Activated naive CD8-positive, alpha-beta T cell treated with anti-CD3 and anti-CD28 coated beads for 36 hours (primary cell): Measurements from ENCODE around the gene HEATR5A. TPM values are rescaled to one million over a fixed set of nuclear protein-coding genes. Genes with fewer than 3 reads are reported as not detected.
"Not testable (repeated sequence)": the region's sequence is repeated elsewhere in the genome, so short reads cannot be mapped to it uniquely, and the experiment has no call there.

Experiments used
- DNase-seq: peaks from one replicate; pipeline ENCODE4 v3.0.0; 2021
- H3K27ac Mint-ChIP-seq: one replicate; pipeline ENCODE4 v1.8.0; 2022; ENCODE audit warnings: mild to moderate bottlenecking, moderate library complexity, mixed read lengths
- H3K27me3 Mint-ChIP-seq: one replicate; pipeline ENCODE4 v1.8.0; 2022; ENCODE audit warnings: mild to moderate bottlenecking, mixed read lengths
- H3K36me3 Mint-ChIP-seq: one replicate; pipeline ENCODE4 v1.8.0; 2021; ENCODE audit warnings: mild to moderate bottlenecking, mixed read lengths
- H3K4me1 Mint-ChIP-seq: one replicate; pipeline ENCODE4 v1.8.0; 2021; ENCODE audit warnings: mixed read lengths
- H3K4me3 Mint-ChIP-seq: one replicate; pipeline ENCODE4 v1.8.0; 2022; ENCODE audit warnings: mild to moderate bottlenecking, moderate library complexity, mixed read lengths
- H3K9me3 Mint-ChIP-seq: one replicate; pipeline ENCODE4 v1.8.0; 2022; ENCODE audit warnings: mixed read lengths
- total RNA-seq, 2 experiments: library from RNA; stranded (reverse); gene quantifications; one replicate each; pipeline ENCODE4 v1.2.3, GENCODE V29; 2021

HEATR5A gene
- total RNA-seq, 2 experiments from 2014 or later = 10.8 TPM

DNA sequence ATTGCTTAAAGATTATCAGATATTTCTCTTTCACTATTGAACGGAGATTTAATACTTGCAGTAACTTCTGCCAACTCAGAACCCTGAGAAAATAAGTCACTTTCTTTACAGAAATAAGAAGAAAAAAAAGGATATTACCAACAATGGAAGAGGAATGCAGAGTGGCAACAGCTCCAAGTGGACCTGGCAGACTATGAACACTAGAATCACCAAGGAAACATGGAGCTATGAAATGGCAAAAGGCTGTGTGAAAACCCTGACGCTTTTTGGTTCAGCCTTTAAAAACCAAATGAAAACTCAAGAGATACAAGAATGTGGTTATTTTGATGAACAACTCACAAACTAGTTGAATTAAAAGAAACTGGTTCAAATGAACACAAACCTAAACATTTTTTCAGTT, 19.2 kb upstream of the HEATR5A start:
- no peak overlapping the region for H3K27ac Mint-ChIP-seq
- H3K27me3 Mint-ChIP-seq = no peaks in the 10 kb centered on the region
- peaks cover 26% of the 10 kb centered on the region for H3K36me3 Mint-ChIP-seq
- DNase-seq = no peak
- H3K4me3 Mint-ChIP-seq = no peak overlapping the region
- peaks cover 5% of the 10 kb centered on the region for H3K9me3 Mint-ChIP-seq
- H3K4me1 Mint-ChIP-seq = no peaks in the 10 kb centered on the region

GRCh38 chr14:31437045-31437691, 16.8 kb upstream of the HEATR5A start:
- not testable (repeated sequence) for H3K9me3 Mint-ChIP-seq, H3K27ac Mint-ChIP-seq, H3K27me3 Mint-ChIP-seq, H3K4me1 Mint-ChIP-seq, DNase-seq, H3K4me3 Mint-ChIP-seq
- H3K36me3 Mint-ChIP-seq = peaks cover 26% of the 10 kb centered on the region

GRCh38 chr14:31435276-31435675, 14.9 kb upstream of the HEATR5A start:
- Mint-ChIP-seq H3K4me3 (no peak overlapping the region), H3K36me3 (peaks cover 37% of the 10 kb centered on the region), H3K9me3 (peaks cover 7% of the 10 kb centered on the region), H3K27ac (no peak overlapping the region), H3K4me1 (peaks cover 3% of the 10 kb centered on the region), H3K27me3 (no peaks in the 10 kb centered on the region)
- DNase-seq = no peak

GRCh38 chr14:31430634-31431264, 10.4 kb upstream of the HEATR5A start:
- H3K27ac Mint-ChIP-seq = peak overlapping the region; percentile 25
- no peak for DNase-seq
- peaks cover 13% of the 10 kb centered on the region for H3K4me1 Mint-ChIP-seq
- peaks cover 20% of the 10 kb centered on the region for H3K36me3 Mint-ChIP-seq
- peaks cover 5% of the 10 kb centered on the region for H3K9me3 Mint-ChIP-seq
- no peaks in the 10 kb centered on the region for H3K27me3 Mint-ChIP-seq
- H3K4me3 Mint-ChIP-seq = no peak overlapping the region

GRCh38 chr14:31429791-31430190, 9.4 kb upstream of the HEATR5A start:
- Mint-ChIP-seq H3K27ac (peak overlapping the region; percentile 62), H3K27me3 (no peaks in the 10 kb centered on the region), H3K9me3 (peaks cover 5% of the 10 kb centered on the region), H3K4me3 (no peak overlapping the region), H3K36me3 (peaks cover 20% of the 10 kb centered on the region), H3K4me1 (peaks cover 13% of the 10 kb centered on the region)
- no peak for DNase-seq

GRCh38 chr14:31428011-31428410, 7.7 kb upstream of the HEATR5A start:
- no peak overlapping the region for H3K27ac Mint-ChIP-seq
- peaks cover 19% of the 10 kb centered on the region for H3K36me3 Mint-ChIP-seq
- DNase-seq = no peak
- peaks cover 5% of the 10 kb centered on the region for H3K9me3 Mint-ChIP-seq
- no peak overlapping the region for H3K4me3 Mint-ChIP-seq
- peaks cover 13% of the 10 kb centered on the region for H3K4me1 Mint-ChIP-seq
- H3K27me3 Mint-ChIP-seq = no peaks in the 10 kb centered on the region

- no peak overlapping the region for H3K27ac Mint-ChIP-seq
- no peak overlapping the region for H3K4me3 Mint-ChIP-seq
- H3K4me1 Mint-ChIP-seq = peaks cover 13% of the 10 kb centered on the region
- H3K9me3 Mint-ChIP-seq = no peaks in the 10 kb centered on the region
- peaks cover 10% of the 10 kb centered on the region for H3K36me3 Mint-ChIP-seq
- H3K27me3 Mint-ChIP-seq = no peaks in the 10 kb centered on the region
- DNase-seq = no peak
Measured at GRCh38 chr14:31426663-31427062, 6.3 kb upstream of the HEATR5A start.

GRCh38 chr14:31425905-31426304, 5.6 kb upstream of the HEATR5A start:
- no peaks in the 10 kb centered on the region for H3K9me3 Mint-ChIP-seq
- peaks cover 7% of the 10 kb centered on the region for H3K36me3 Mint-ChIP-seq
- no peak for DNase-seq
- no peaks in the 10 kb centered on the region for H3K27me3 Mint-ChIP-seq
- H3K4me3 Mint-ChIP-seq = no peak overlapping the region
- peaks cover 19% of the 10 kb centered on the region for H3K4me1 Mint-ChIP-seq
- no peak overlapping the region for H3K27ac Mint-ChIP-seq

- no peak for DNase-seq
- H3K4me1 Mint-ChIP-seq = peaks cover 20% of the 10 kb centered on the region
- no peaks in the 10 kb centered on the region for H3K36me3 Mint-ChIP-seq
- H3K4me3 Mint-ChIP-seq = peak overlapping the region; percentile 96
- no peaks in the 10 kb centered on the region for H3K9me3 Mint-ChIP-seq
- no peaks in the 10 kb centered on the region for H3K27me3 Mint-ChIP-seq
- peak overlapping the region; percentile 93 for H3K27ac Mint-ChIP-seq
Measured at GRCh38 chr14:31421200-31421599, 850 bp upstream of the HEATR5A start.

- H3K4me3 Mint-ChIP-seq = peak overlapping the region; percentile 96
- H3K27ac Mint-ChIP-seq = peak overlapping the region; percentile 87
- DNase-seq = peak; percentile 19
- no peaks in the 10 kb centered on the region for H3K27me3 Mint-ChIP-seq
- no peaks in the 10 kb centered on the region for H3K9me3 Mint-ChIP-seq
- H3K36me3 Mint-ChIP-seq = no peaks in the 10 kb centered on the region
- peaks cover 20% of the 10 kb centered on the region for H3K4me1 Mint-ChIP-seq
Measured at GRCh38 chr14:31419967-31420318, 407 bp downstream of the HEATR5A start.

GRCh38 chr14:31419179-31419966, 977 bp downstream of the HEATR5A start:
- no peak for DNase-seq
- Mint-ChIP-seq H3K4me1 (peaks cover 20% of the 10 kb centered on the region), H3K9me3 (no peaks in the 10 kb centered on the region), H3K27ac (no peak overlapping the region), H3K27me3 (no peaks in the 10 kb centered on the region), H3K36me3 (no peaks in the 10 kb centered on the region), H3K4me3 (peak overlapping the region; percentile 96)

GRCh38 chr14:31418440-31418839, 1.9 kb downstream of the HEATR5A start:
- Mint-ChIP-seq H3K27me3 (no peaks in the 10 kb centered on the region), H3K4me1 (peaks cover 25% of the 10 kb centered on the region), H3K9me3 (no peaks in the 10 kb centered on the region), H3K27ac (no peak overlapping the region), H3K36me3 (no peaks in the 10 kb centered on the region), H3K4me3 (no peak overlapping the region)
- no peak for DNase-seq

- H3K27ac Mint-ChIP-seq = no peak overlapping the region
- H3K9me3 Mint-ChIP-seq = no peaks in the 10 kb centered on the region
- no peak overlapping the region for H3K4me3 Mint-ChIP-seq
- peaks cover 17% of the 10 kb centered on the region for H3K4me1 Mint-ChIP-seq
- H3K27me3 Mint-ChIP-seq = no peaks in the 10 kb centered on the region
- DNase-seq = no peak
- H3K36me3 Mint-ChIP-seq = peaks cover 5% of the 10 kb centered on the region
Measured at GRCh38 chr14:31414190-31414833, 6.0 kb downstream of the HEATR5A start.

DNA sequence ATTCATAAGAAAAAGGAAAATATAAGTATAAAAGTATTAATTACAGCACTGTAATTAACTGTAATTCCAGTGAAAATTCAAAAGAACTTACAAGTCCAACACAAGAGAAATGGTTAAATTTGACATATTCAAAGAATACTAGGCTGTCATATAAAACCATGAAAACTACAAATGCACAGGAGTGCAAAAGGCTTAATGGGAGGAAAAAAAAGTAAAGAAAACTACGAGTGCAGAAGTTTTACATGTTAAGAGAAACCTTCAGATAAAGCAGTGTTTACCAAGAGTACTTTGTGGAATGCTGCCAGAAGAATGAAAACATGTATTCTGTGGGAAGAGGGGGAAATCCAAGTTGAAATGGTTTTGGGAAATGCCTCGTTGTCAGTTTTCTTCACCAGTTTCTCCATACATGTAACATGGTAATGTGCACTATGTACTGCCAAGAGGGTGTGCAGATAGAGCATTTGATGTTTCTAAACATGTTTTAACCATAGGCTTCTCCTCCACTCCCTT, 9.1 kb downstream of the HEATR5A start:
- peaks cover 13% of the 10 kb centered on the region for H3K4me1 Mint-ChIP-seq

DNA sequence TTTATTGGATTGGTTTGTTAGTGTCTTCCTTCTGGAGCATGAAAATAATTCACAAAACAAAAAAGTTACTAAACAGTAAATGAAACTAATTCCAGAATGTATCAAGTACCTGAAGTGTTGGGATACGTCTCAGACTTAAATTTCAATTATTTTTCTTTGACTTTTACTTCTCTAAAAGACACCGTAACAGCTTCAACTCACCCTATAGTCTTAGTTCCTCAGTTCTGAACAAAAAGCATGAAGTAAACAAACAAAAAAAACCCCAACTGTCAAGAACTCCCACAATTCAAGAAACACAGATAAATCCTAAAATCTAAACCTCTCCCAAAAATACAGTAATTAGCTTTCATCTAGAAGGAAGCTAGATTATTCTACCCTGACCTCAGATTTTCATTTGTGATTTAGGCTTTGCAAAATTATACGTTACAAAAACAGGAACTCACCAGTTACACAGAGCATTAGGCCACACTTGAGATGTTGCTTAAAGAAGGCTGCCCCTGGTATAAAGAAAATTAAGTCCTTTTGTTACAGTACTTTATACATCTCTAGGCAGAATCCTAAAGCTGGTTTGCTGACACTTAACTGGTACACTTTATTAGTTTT, 10.2 kb downstream of the HEATR5A start:
- Mint-ChIP-seq H3K4me1 (peaks cover 13% of the 10 kb centered on the region), H3K36me3 (peaks cover 8% of the 10 kb centered on the region), H3K9me3 (no peaks in the 10 kb centered on the region), H3K27ac (no peak overlapping the region), H3K4me3 (no peak overlapping the region), H3K27me3 (no peaks in the 10 kb centered on the region)
- DNase-seq = no peak

More for the DNA sequence above, 9.1 kb downstream of the HEATR5A start:
- no peak for DNase-seq
- H3K36me3 Mint-ChIP-seq = peaks cover 8% of the 10 kb centered on the region
- no peak overlapping the region for H3K27ac Mint-ChIP-seq
- H3K4me3 Mint-ChIP-seq = no peak overlapping the region
- no peaks in the 10 kb centered on the region for H3K27me3 Mint-ChIP-seq
- H3K9me3 Mint-ChIP-seq = no peaks in the 10 kb centered on the region
